Esophagus muscularis mucosa (tissue), 4 donors: ENCODE results near the gene HPS1.

Experiments
- EP300 ChIP-seq: sonication (generic); formaldehyde crosslinking; IDR thresholded peaks from one replicate; pipeline ENCODE4 v1.6.1; 2017; ENCODE audit warnings: antibody characterized with exemption
- POLR2A ChIP-seq: fragments of 450-650 bp; IDR thresholded peaks from one replicate; pipeline ENCODE4 v1.6.1; 2017; ENCODE audit warnings: antibody characterized with exemption, moderate library complexity, mild to moderate bottlenecking, low read depth
- POLR2AphosphoS5 ChIP-seq, 2 donors: sonication (generic); formaldehyde crosslinking; IDR thresholded peaks; one replicate each; pipeline ENCODE4 v1.6.1; 2017; ENCODE audit warnings: antibody characterized with exemption in 2 of 2
- TF ChIP-seq, protein P1 (sequence below), 3 experiments: fragments of 200-600 bp in 2 of 3; fragments of 450-650 bp in 1 of 3; sonication (generic) in 2 of 3; IDR thresholded peaks; one replicate each; pipeline ENCODE4 v1.5.1; 2017 to 2019; ENCODE audit warnings: antibody characterized with exemption in 3 of 3, mild to moderate bottlenecking in 2 of 3, moderate library complexity in 1 of 3

DNA sequence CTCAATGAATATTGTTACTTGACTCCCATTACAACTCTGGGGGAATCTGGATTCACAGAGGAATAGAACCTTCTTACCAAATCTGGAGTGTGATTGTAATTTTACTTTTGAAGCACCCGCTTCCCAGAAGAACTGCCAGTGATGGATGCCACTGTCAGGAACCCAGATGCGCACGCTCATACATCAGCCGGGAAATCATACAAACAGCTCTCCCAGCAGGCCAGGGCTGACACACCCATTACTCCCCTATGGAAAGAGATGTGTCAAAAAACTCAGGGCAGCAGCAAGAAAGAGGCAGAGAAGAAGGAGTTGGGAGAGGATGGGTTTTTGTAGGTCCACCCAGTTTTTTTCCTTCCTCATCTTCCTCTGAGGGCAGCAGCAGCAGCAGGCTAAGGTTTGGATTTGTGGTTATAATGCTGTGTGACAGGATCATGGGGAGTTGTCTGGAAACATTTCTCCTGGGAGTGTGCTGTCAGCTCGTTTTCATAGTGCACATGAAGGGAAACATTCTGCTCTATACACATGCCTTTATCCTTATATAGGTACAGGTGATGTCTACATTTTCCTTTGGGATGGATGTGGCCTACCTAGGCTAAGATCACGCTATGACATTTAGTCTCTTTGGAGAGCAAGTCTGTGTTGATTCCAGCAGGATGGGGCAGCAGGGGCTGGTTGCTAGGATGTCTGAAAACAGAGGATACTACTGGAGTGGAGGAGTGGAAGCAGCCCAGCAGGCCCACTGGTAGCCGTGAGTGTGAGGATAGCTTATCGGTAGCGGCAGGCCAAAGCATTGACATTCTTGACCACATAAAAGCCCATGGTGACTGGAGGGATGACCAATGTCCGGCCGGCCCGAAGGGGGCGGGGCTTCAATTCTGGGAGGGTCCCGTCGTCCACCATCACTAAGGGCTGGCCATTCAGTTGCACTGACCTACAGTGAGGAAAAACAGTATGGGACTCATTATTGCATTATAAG lies 12.4 kb upstream of the HPS1 start:
- TF ChIP-seq, protein P1, sequence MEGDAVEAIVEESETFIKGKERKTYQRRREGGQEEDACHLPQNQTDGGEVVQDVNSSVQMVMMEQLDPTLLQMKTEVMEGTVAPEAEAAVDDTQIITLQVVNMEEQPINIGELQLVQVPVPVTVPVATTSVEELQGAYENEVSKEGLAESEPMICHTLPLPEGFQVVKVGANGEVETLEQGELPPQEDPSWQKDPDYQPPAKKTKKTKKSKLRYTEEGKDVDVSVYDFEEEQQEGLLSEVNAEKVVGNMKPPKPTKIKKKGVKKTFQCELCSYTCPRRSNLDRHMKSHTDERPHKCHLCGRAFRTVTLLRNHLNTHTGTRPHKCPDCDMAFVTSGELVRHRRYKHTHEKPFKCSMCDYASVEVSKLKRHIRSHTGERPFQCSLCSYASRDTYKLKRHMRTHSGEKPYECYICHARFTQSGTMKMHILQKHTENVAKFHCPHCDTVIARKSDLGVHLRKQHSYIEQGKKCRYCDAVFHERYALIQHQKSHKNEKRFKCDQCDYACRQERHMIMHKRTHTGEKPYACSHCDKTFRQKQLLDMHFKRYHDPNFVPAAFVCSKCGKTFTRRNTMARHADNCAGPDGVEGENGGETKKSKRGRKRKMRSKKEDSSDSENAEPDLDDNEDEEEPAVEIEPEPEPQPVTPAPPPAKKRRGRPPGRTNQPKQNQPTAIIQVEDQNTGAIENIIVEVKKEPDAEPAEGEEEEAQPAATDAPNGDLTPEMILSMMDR (IDR thresholded peaks at IDR 0.05) = no peak
- TF ChIP-seq POLR2AphosphoS5 (IDR thresholded peaks at IDR 0.05) (no peak), POLR2A (no peak), EP300 (no peak)
